ENCODE data around the gene ZNF491.
"Not testable (repeated sequence)": the region's sequence is repeated elsewhere in the genome, so short reads cannot be mapped to it uniquely, and the experiment has no call there.

ZNF491 gene

GRCh38 chr19:11798391-11799330 lies at the start of gene ZNF491:
ZNF491 (plus strand) TSS chr19:11798523; CDS start chr19:11805954, 7,431 bp downstream.
- DNase-seq (ENCODE audit: low read depth, low spot score): peak; percentile 55

GRCh38 chr19:11749751-11750150 lies 48.6 kb upstream of the ZNF491 start:
- DNase-seq (ENCODE audit: low read depth, low spot score): no peak

- no peak for DNase-seq (ENCODE audit: low read depth, low spot score)
These were observed 46.0 kb upstream of the ZNF491 start for GRCh38 chr19:11752244-11752736.

GRCh38 chr19:11754663-11755062 lies 43.7 kb upstream of the ZNF491 start:
- no peak for DNase-seq (ENCODE audit: low read depth, low spot score)

GRCh38 chr19:11756965-11757364 lies 41.4 kb upstream of the ZNF491 start:
- no peak for DNase-seq (ENCODE audit: low read depth, low spot score)

- DNase-seq (ENCODE audit: low read depth, low spot score): no peak
These were observed 38.5 kb upstream of the ZNF491 start for GRCh38 chr19:11759805-11760204.

GRCh38 chr19:11763117-11763516 lies 35.2 kb upstream of the ZNF491 start:
- no peak for DNase-seq (ENCODE audit: low read depth, low spot score)

GRCh38 chr19:11763611-11764010 lies 34.7 kb upstream of the ZNF491 start:
- DNase-seq (ENCODE audit: low read depth, low spot score): no peak

- peak; percentile 73 for DNase-seq (ENCODE audit: low read depth, low spot score)
These were observed 31.4 kb upstream of the ZNF491 start, which contains the start of gene ZNF441 for GRCh38 chr19:11766597-11767591. ZNF441 (plus strand) TSS chr19:11767000; CDS start chr19:11767194, 194 bp downstream.

GRCh38 chr19:11767633-11768133 lies 30.6 kb upstream of the ZNF491 start:
- no peak for DNase-seq (ENCODE audit: low read depth, low spot score)

- DNase-seq (ENCODE audit: low read depth, low spot score): no peak
These were observed 28.3 kb upstream of the ZNF491 start for GRCh38 chr19:11769995-11770394.

GRCh38 chr19:11771520-11771919 lies 26.8 kb upstream of the ZNF491 start:
- DNase-seq (ENCODE audit: low read depth, low spot score): not testable (repeated sequence)

GRCh38 chr19:11776669-11777068 lies 21.7 kb upstream of the ZNF491 start:
- not testable (repeated sequence) for DNase-seq (ENCODE audit: low read depth, low spot score)

GRCh38 chr19:11780431-11781020 lies 17.8 kb upstream of the ZNF491 start:
- DNase-seq (ENCODE audit: low read depth, low spot score): no peak

- no peak for DNase-seq (ENCODE audit: low read depth, low spot score)
These were observed 16.8 kb upstream of the ZNF491 start for GRCh38 chr19:11781295-11782057.

- no peak for DNase-seq (ENCODE audit: low read depth, low spot score)
These were observed 14.6 kb upstream of the ZNF491 start for GRCh38 chr19:11783767-11784166.

GRCh38 chr19:11784356-11784755 lies 14.0 kb upstream of the ZNF491 start:
- no peak for DNase-seq (ENCODE audit: low read depth, low spot score)

GRCh38 chr19:11787536-11787935 lies 10.8 kb upstream of the ZNF491 start:
- DNase-seq (ENCODE audit: low read depth, low spot score): no peak

GRCh38 chr19:11792942-11793341 lies 5.4 kb upstream of the ZNF491 start:
- no peak for DNase-seq (ENCODE audit: low read depth, low spot score)

GRCh38 chr19:11797491-11797890 lies 832 bp upstream of the ZNF491 start:
- no peak for DNase-seq (ENCODE audit: low read depth, low spot score)

Measured in brain pericyte (primary cell).